Right lobe of liver (tissue), 6 donors: ENCODE measurements around the gene ADAMTS20. TPM values are rescaled to one million over a fixed set of nuclear protein-coding genes. Genes with fewer than 3 reads are reported as not detected.

Source experiments
- ATAC-seq, 4 donors: fragments of 200-7000 bp; cut with Tn5 transposase; one replicate each; pipeline ENCODE4 v1.9.1; 2020; ENCODE audit warnings: mild to moderate bottlenecking in 4 of 4, moderate library complexity in 4 of 4
- DNase-seq, 3 donors: peaks; one replicate each; pipeline ENCODE4 v3.0.0-alpha.2; 2020
- H3K27ac ChIP-seq, 3 donors: fragments of 200-600 bp; one replicate each; pipeline ENCODE4 v1.8.0; 2022
- H3K27me3 ChIP-seq, 2 donors: fragments of 200-600 bp; one replicate each; pipeline ENCODE4 v1.8.0; 2022
- H3K36me3 ChIP-seq, 4 donors: fragments of 200-600 bp; sonication (generic) in 1 of 4; one replicate each; pipeline versions ENCODE4 v1.5.1 to v1.8.0; 2017 to 2022; ENCODE audit warnings: control low read depth in 1 of 4
- H3K4me1 ChIP-seq, 4 donors: fragments of 200-600 bp; sonication (generic) in 1 of 4; one replicate each; pipeline versions ENCODE4 v1.5.1 to v1.8.0; 2017 to 2022; ENCODE audit warnings: control low read depth in 1 of 4
- H3K4me3 ChIP-seq, 3 donors: fragments of 200-600 bp; one replicate each; pipeline ENCODE4 v1.8.0; 2022
- H3K9me3 ChIP-seq, 4 donors: fragments of 200-600 bp; sonication (generic) in 1 of 4; one replicate each; pipeline versions ENCODE4 v1.5.1 to v1.8.0; 2017 to 2022; ENCODE audit warnings: control low read depth in 1 of 4
- CTCF ChIP-seq, 4 donors: fragments of 200-600 bp in 3 of 4; fragments of 450-650 bp in 1 of 4; IDR thresholded peaks; one replicate each; pipeline versions ENCODE4 v1.5.1 to v1.8.0; 2016 to 2022; ENCODE audit warnings: antibody characterized with exemption in 4 of 4, mild to moderate bottlenecking in 2 of 4
- POLR2A ChIP-seq: fragments of 450-650 bp; IDR thresholded peaks from one replicate; pipeline ENCODE4 v1.6.1; 2017; ENCODE audit warnings: antibody characterized with exemption, mild to moderate bottlenecking
- whole genome bisulfite sequencing: methylation state at CpG from one replicate; pipeline ENCODE4 v1.1.6; 2018; ENCODE audit warnings: low coverage, low lambda C conversion rate; ENCODE audit not compliant: insufficient coverage; ENCODE audit errors: missing lambda C conversion rate; 5-methylcytosine and 5-hydroxymethylcytosine counted together
- intact Hi-C, 2 donors: fragments of 100-400 bp; cut with DNase I; formaldehyde crosslinking; loops; one replicate each; pipeline versions ENCODE4 v1.11.2 to v1.14.1; 2022
- total RNA-seq, 6 experiments: library from RNA; depleted of rRNA in 2 of 6; stranded (reverse); fragments of >200 nt in 2 of 6; fragmentation: NEBNext Ultra II Directional in 3 of 6; extraction: Animal tissue kit (Norgen Biotek cat#: 25700) in 3 of 6; gene quantifications; one replicate each; pipeline versions ENCODE4 v1.1.0 to v1.2.4, GENCODE V29; 2016 to 2023
- donor health status: DM: no; HTN: yes; CAD: no.
- donor health status: DM: no; HTN: no; CAD: no.
- donor health status: DM: no; HTN: no; CAD: no.
- donor health status: DM: no; HTN: yes; CAD: no.
- donor health status: DM: no; HTN: yes; CAD: no.

The ADAMTS20 gene
- total RNA-seq, 6 experiments from 2014 or later: not detected

GRCh38 chr12:43501703-43502102 lies 50.3 kb downstream of the ADAMTS20 start:
- no peak for TF ChIP-seq POLR2A
- TF ChIP-seq CTCF (IDR thresholded peaks at IDR 0.05): peak in 3 of 4 donors; percentile 28 to 31 (median 30)
- ATAC-seq: no peak
- H3K36me3 ChIP-seq: no peaks in the 10 kb centered on the region
- no peak for DNase-seq
- intact Hi-C loops: no loop called here
- 35% methylated on average over 2 of the region's 2 CpGs for WGBS
- no peak overlapping the region for H3K4me3 ChIP-seq
- H3K27ac ChIP-seq: no peak overlapping the region
- H3K4me1 ChIP-seq: no peaks in the 10 kb centered on the region
- no peaks in the 10 kb centered on the region for H3K9me3 ChIP-seq
- no peaks in the 10 kb centered on the region for H3K27me3 ChIP-seq

- Histone ChIP-seq H3K27me3 (no peaks in the 10 kb centered on the region), H3K9me3 (no peaks in the 10 kb centered on the region), H3K4me3 (no peak overlapping the region), H3K36me3 (no peaks in the 10 kb centered on the region), H3K27ac (no peak overlapping the region), H3K4me1 (no peaks in the 10 kb centered on the region)
- no peak for ATAC-seq
- TF ChIP-seq POLR2A (no peak), CTCF (IDR thresholded peaks at IDR 0.05) (no peak)
- intact Hi-C loops: no loop called here
- no peak for DNase-seq
- WGBS: 33% methylated on average over 2 of the region's 2 CpGs
Observed at GRCh38 chr12:43493261-43493797, 58.7 kb downstream of the ADAMTS20 start.

GRCh38 chr12:43482311-43483085 lies 69.5 kb downstream of the ADAMTS20 start:
- no CpG with 5 or more reads among the region's 3 CpGs for WGBS
- Histone ChIP-seq H3K27ac (no peak overlapping the region), H3K27me3 (no peaks in the 10 kb centered on the region), H3K4me3 (no peak overlapping the region), H3K36me3 (no peaks in the 10 kb centered on the region), H3K4me1 (no peaks in the 10 kb centered on the region), H3K9me3 (no peaks in the 10 kb centered on the region)
- intact Hi-C loops: no loop called here
- TF ChIP-seq POLR2A: no peak
- TF ChIP-seq CTCF (IDR thresholded peaks at IDR 0.05): no peak
- DNase-seq (no peak), ATAC-seq (no peak)

GRCh38 chr12:43480591-43480990 lies 71.4 kb downstream of the ADAMTS20 start:
- H3K36me3 ChIP-seq: no peaks in the 10 kb centered on the region
- H3K4me1 ChIP-seq: no peaks in the 10 kb centered on the region
- TF ChIP-seq CTCF (IDR thresholded peaks at IDR 0.05) (no peak), POLR2A (no peak)
- H3K27ac ChIP-seq: no peak overlapping the region
- no peaks in the 10 kb centered on the region for H3K27me3 ChIP-seq
- no peaks in the 10 kb centered on the region for H3K9me3 ChIP-seq
- intact Hi-C loops: no loop called here
- no peak overlapping the region for H3K4me3 ChIP-seq
- DNase-seq (no peak), ATAC-seq (no peak)
- WGBS: 53% methylated on average over 3 of the region's 3 CpGs
